Hepatocyte (in vitro differentiated cells): ENCODE results near the gene JUND. TPM values are rescaled to one million over a fixed set of nuclear protein-coding genes. Genes with fewer than 3 reads are reported as not detected.
A peak's percentile ranks its signal among the peaks of the same experiment; 100 is the strongest.

Experiments
- DNase-seq: peaks from one replicate; pipeline ENCODE4 v3.0.0-alpha.2; 2016; ENCODE audit warnings: low spot score
- H2AFZ ChIP-seq: fragments of 200-600 bp; sonication (generic); 2 replicates; pipeline ENCODE4 v1.6.0; 2016; ENCODE audit warnings: antibody characterized with exemption, mild to moderate bottlenecking
- H3K27ac ChIP-seq: fragments of 200-600 bp; sonication (generic); 2 replicates; pipeline ENCODE4 v1.5.1; 2016; ENCODE audit warnings: mild to moderate bottlenecking
- H3K27me3 ChIP-seq: fragments of 200-600 bp; sonication (generic); 2 replicates; pipeline ENCODE4 v1.6.1; 2016
- H3K36me3 ChIP-seq: fragments of 200-600 bp; sonication (generic); replicated peaks from 2 replicates; pipeline ENCODE4 v1.5.1; 2016; ENCODE audit warnings: low read depth; ENCODE audit not compliant: insufficient read depth
- H3K4me1 ChIP-seq: fragments of 200-600 bp; sonication (generic); 2 replicates; pipeline ENCODE4 v1.5.1; 2016; ENCODE audit warnings: mild to moderate bottlenecking, moderate library complexity; ENCODE audit not compliant: insufficient read depth
- H3K4me2 ChIP-seq: fragments of 200-600 bp; sonication (generic); 2 replicates; pipeline ENCODE4 v1.6.0; 2016
- H3K4me3 ChIP-seq: fragments of 200-600 bp; sonication (generic); 2 replicates; pipeline ENCODE4 v1.5.1; 2016; ENCODE audit warnings: mild to moderate bottlenecking
- H3K79me2 ChIP-seq: fragments of 200-600 bp; sonication (generic); 2 replicates; pipeline ENCODE4 v1.6.0; 2017; ENCODE audit warnings: mild to moderate bottlenecking
- H3K9me2 ChIP-seq: fragments of 200-600 bp; sonication (generic); replicated peaks from 2 replicates; pipeline ENCODE4 v1.6.0; 2017; ENCODE audit warnings: mild to moderate bottlenecking; ENCODE audit not compliant: insufficient read depth
- H3K9me3 ChIP-seq: fragments of 200-600 bp; sonication (generic); 2 replicates; pipeline ENCODE4 v1.5.1; 2016; ENCODE audit warnings: low read depth, mild to moderate bottlenecking
- H4K20me1 ChIP-seq: fragments of 200-600 bp; sonication (generic); 2 replicates; pipeline ENCODE4 v1.6.0; 2016; ENCODE audit warnings: mild to moderate bottlenecking; ENCODE audit not compliant: insufficient read depth, poor library complexity, severe bottlenecking
- EZH2 ChIP-seq: fragments of 200-600 bp; sonication (generic); IDR thresholded peaks from 2 replicates; pipeline ENCODE4 v1.6.1; 2016; ENCODE audit warnings: antibody characterized with exemption, mild to moderate bottlenecking, borderline replicate concordance
- EZH2phosphoT487 ChIP-seq: fragments of 200-600 bp; sonication (generic); IDR thresholded peaks from one replicate; pipeline ENCODE4 v1.6.1; 2018; ENCODE audit warnings: antibody characterized with exemption, mild to moderate bottlenecking, low read depth, moderate library complexity; ENCODE audit not compliant: unreplicated experiment, severe bottlenecking
- WGBS: methylation state at CpG from one replicate; pipeline ENCODE4 v1.1.6; 2016; ENCODE audit warnings: low lambda C conversion rate; ENCODE audit errors: missing lambda C conversion rate; 5-methylcytosine and 5-hydroxymethylcytosine counted together
- polyA plus RNA-seq: library from polyadenylated mRNA; unstranded; fragments of >200 nt; fragmentation: Nextera tagmentation; extraction: Ambion mirVana; gene quantifications from 2 replicates; pipeline ENCODE4 v1.2.1, GENCODE V29; 2016
- total RNA-seq: library from RNA; depleted of rRNA; stranded (reverse); fragments of >200 nt; gene quantifications from 2 replicates; pipeline ENCODE4 v1.2.3, GENCODE V29; 2014
- TF ChIP-seq, protein P1 (sequence below): fragments of 200-600 bp; sonication (generic); IDR thresholded peaks from 2 replicates; pipeline ENCODE4 v1.5.1; 2016; ENCODE audit warnings: antibody characterized with exemption, mild to moderate bottlenecking; ENCODE audit not compliant: poor library complexity

Gene JUND
- total and polyA plus RNA-seq, 2 experiments from 2014 or later, result 307 to 698 TPM

DNA sequence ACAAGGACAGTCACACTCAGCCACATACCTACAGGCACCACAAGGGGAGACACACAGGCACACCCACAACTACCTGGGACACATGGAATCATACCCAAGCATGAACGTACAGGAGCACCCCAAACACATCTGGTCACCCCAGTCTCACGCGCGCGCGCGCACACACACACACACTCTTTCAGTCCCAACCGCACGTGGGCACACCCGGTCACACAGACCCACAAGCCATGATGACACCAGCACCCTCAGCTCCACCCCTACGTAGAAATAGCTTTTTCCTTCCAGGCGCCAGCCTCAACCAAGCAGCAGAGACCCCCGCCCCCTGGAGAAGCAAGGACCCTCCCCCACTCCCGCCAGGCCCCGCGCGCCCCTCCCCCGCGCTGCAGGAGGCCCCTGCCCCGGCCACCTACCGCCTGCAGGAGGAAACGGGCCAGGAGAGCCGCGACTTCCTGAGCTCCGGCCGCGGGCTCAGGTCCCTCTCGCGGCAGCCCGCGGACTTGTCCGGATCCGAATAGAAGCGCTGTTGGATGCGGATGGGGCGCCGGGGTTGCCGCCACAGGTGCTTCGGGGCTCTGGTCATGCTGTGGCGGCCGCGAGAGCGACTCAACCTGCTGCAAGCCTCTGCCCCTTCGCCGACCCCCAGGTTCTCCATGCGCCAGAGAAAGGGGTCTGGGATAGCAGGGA, 48.7 kb downstream of the JUND start:
- Histone ChIP-seq H3K4me1 (no peaks in the 10 kb centered on the region), H3K4me3 (no peak overlapping the region), H4K20me1 (no peaks in the 10 kb centered on the region), H2AFZ (no peak overlapping the region), H3K27ac (no peak overlapping the region), H3K36me3 (no peaks in the 10 kb centered on the region), H3K79me2 (no peaks in the 10 kb centered on the region), H3K9me2 (no peaks in the 10 kb centered on the region), H3K4me2 (peak overlapping the region; percentile 74), H3K9me3 (no peaks in the 10 kb centered on the region), H3K27me3 (peaks cover 4% of the 10 kb centered on the region)
- DNase-seq, result peak; percentile 57
- TF ChIP-seq EZH2 (no peak), EZH2phosphoT487 (no peak)
- TF ChIP-seq, protein P1, sequence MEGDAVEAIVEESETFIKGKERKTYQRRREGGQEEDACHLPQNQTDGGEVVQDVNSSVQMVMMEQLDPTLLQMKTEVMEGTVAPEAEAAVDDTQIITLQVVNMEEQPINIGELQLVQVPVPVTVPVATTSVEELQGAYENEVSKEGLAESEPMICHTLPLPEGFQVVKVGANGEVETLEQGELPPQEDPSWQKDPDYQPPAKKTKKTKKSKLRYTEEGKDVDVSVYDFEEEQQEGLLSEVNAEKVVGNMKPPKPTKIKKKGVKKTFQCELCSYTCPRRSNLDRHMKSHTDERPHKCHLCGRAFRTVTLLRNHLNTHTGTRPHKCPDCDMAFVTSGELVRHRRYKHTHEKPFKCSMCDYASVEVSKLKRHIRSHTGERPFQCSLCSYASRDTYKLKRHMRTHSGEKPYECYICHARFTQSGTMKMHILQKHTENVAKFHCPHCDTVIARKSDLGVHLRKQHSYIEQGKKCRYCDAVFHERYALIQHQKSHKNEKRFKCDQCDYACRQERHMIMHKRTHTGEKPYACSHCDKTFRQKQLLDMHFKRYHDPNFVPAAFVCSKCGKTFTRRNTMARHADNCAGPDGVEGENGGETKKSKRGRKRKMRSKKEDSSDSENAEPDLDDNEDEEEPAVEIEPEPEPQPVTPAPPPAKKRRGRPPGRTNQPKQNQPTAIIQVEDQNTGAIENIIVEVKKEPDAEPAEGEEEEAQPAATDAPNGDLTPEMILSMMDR, result no peak
- 5% methylated on average over 34 of the region's 46 CpGs for WGBS

DNA sequence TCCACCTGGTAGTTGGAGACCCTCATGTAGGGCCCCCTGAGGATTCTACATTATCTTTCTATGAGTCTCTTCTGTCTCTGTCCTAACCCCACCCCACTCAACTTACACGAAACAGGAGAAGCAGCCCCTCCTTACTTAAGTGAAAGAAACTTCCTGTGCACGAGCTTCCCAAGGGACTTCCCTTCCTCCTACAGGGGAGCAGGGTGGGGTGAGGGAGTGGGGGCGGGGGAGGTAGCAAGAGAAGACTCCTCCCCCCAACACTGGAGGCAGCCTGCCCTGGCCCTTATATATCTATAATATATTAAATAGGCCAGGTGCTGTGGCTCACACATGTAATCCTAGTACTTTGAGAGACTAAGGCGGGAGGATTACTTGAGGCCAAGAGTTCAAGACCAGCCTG, 49.6 kb downstream of the JUND start:
- Histone ChIP-seq H3K27me3 (peaks cover 4% of the 10 kb centered on the region), H3K27ac (no peak overlapping the region), H3K79me2 (no peaks in the 10 kb centered on the region), H3K36me3 (no peaks in the 10 kb centered on the region), H3K9me3 (no peaks in the 10 kb centered on the region), H3K4me3 (no peak overlapping the region), H4K20me1 (no peaks in the 10 kb centered on the region), H3K4me1 (no peaks in the 10 kb centered on the region), H3K9me2 (no peaks in the 10 kb centered on the region), H3K4me2 (no peak overlapping the region), H2AFZ (no peak overlapping the region)
- no peak for TF ChIP-seq EZH2phosphoT487
- 39% methylated on average over 4 of the region's 4 CpGs for WGBS
- no peak for DNase-seq

DNA sequence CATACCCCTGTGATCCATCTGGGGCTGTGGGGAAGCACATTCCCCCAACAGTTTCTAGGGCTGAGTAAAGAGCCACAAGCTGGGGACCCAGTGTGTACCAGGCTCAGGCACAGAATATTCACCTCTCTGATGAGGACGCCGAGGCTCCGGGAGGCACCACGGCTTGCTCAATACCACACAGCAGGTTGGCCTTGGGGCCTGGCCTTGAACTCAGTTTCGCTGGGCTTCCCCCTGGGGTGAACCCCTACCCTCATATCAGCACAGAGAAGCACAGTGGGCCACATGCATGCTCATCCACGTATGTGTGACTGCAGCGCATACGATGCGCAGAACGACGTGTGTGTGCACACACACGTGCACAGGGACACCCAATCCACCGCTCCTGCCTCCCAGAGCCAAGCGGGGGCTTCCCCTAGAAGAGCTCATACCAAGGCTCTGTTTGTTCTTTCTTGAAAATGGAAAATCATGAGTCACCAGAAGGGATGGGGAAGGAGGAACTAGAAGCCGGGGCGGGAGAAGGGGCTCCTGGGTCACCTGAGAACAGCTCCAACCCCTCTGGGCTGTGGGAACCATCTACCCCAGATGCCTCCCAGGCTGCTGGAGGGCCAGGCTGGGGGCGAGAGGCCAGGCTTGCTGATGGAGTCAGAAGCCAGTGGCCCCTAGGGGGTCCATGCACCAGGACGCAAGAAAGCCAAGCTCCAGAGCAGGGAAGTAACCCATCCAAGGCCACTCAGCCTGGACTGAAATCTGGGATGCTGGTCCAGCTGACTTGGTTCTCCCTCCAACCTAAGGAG, 50.3 kb downstream of the JUND start:
- Histone ChIP-seq H4K20me1 (no peaks in the 10 kb centered on the region), H3K9me2 (no peaks in the 10 kb centered on the region), H3K36me3 (no peaks in the 10 kb centered on the region), H3K27me3 (peaks cover 4% of the 10 kb centered on the region), H3K4me2 (no peak overlapping the region), H3K27ac (no peak overlapping the region), H3K9me3 (no peaks in the 10 kb centered on the region), H2AFZ (no peak overlapping the region), H3K79me2 (no peaks in the 10 kb centered on the region), H3K4me3 (no peak overlapping the region), H3K4me1 (no peaks in the 10 kb centered on the region)
- TF ChIP-seq EZH2 (no peak), EZH2phosphoT487 (no peak)
- TF ChIP-seq, protein P1, result no peak
- 81% methylated on average over 18 of the region's 18 CpGs for WGBS
- no peak for DNase-seq

DNA sequence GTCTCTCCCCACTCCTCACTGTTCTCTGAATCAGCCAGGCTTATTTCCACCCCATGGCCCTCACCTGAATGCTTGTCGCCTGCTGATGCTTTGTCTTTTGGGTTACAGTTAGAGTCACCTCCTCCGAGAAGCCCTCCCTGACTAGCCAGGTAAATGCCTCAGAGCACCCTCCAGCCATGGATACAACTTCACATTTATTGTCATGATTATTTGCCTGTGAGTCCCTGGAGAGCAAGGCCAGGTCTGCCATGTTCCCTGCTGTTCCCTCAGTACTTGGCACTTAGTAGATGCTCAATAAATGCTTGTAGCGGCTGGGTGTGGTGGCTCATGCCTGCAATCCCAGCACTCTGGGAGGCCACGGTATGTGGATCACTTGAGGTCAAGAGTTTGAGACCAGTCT, 51.5 kb downstream of the JUND start:
- Histone ChIP-seq H2AFZ (no peak overlapping the region), H3K27ac (no peak overlapping the region), H3K9me2 (no peaks in the 10 kb centered on the region), H4K20me1 (no peaks in the 10 kb centered on the region), H3K36me3 (no peaks in the 10 kb centered on the region), H3K4me1 (peaks cover 5% of the 10 kb centered on the region), H3K9me3 (no peaks in the 10 kb centered on the region), H3K79me2 (no peaks in the 10 kb centered on the region), H3K4me3 (no peak overlapping the region), H3K4me2 (no peak overlapping the region), H3K27me3 (peaks cover 12% of the 10 kb centered on the region)
- no peak for TF ChIP-seq EZH2phosphoT487
- TF ChIP-seq EZH2, result no peak
- TF ChIP-seq, protein P1, result no peak
- DNase-seq, result no peak
- WGBS, result 92% methylated on average over 4 of the region's 4 CpGs
